ENCODE measurements around the gene CDK6.

The CDK6 gene

GRCh38 chr7:92586841-92587240 is 249.5 kb downstream of the CDK6 start:
- no peak for DNase-seq (ENCODE audit: low read depth)

GRCh38 chr7:92586403-92586802 is 250.0 kb downstream of the CDK6 start:
- no peak for DNase-seq (ENCODE audit: low read depth)

GRCh38 chr7:92584953-92585352 is 251.4 kb downstream of the CDK6 start:
- DNase-seq (ENCODE audit: low read depth): no peak

GRCh38 chr7:92582948-92583347 is 253.4 kb downstream of the CDK6 start:
- DNase-seq (ENCODE audit: low read depth): no peak

GRCh38 chr7:92576296-92576695 is 260.1 kb downstream of the CDK6 start:
- DNase-seq (ENCODE audit: low read depth): no peak

GRCh38 chr7:92569137-92569536 is 267.2 kb downstream of the CDK6 start:
- DNase-seq (ENCODE audit: low read depth): no peak

- no peak for DNase-seq (ENCODE audit: low read depth)
These were observed 268.9 kb downstream of the CDK6 start for GRCh38 chr7:92567460-92567859.

GRCh38 chr7:92563345-92563744 is 273.0 kb downstream of the CDK6 start:
- DNase-seq (ENCODE audit: low read depth): no peak

GRCh38 chr7:92560602-92561001 is 275.8 kb downstream of the CDK6 start:
- no peak for DNase-seq (ENCODE audit: low read depth)

- DNase-seq (ENCODE audit: low read depth): no peak
These were observed 278.5 kb downstream of the CDK6 start for GRCh38 chr7:92557808-92558362.

GRCh38 chr7:92557249-92557648 is 279.1 kb downstream of the CDK6 start:
- no peak for DNase-seq (ENCODE audit: low read depth)
